ENCODE measurements around the gene LRMDA.

Gene LRMDA

DNA sequence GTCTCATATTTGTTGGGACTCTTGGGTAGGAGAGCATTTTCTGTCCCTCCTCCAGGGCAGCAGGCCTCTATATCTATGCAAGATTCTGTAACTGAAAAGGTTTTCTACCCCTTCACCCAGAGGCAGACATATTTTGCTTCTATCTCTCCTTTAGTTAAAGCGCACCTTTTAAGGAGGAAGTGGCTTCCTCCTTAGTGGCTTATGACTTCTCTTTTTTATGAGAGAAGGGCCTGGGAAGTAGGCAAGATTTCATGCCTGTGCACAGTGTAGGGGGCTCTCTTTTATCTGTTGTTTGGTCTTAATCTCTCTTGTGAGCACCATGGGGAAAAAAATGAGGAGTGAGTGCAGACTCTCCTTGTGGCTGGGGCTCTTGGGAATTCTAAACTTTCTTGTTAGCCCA lies 122.1 kb downstream of the LRMDA start:
- ATAC-seq = no peak
- H3K4me3 Mint-ChIP-seq = no peak overlapping the region
- no peaks in the 10 kb centered on the region for H3K36me3 Mint-ChIP-seq
- no peak overlapping the region for H3K27ac Mint-ChIP-seq
- H3K4me1 Mint-ChIP-seq = no peaks in the 10 kb centered on the region
- H3K27me3 Mint-ChIP-seq = peaks cover 8% of the 10 kb centered on the region
- H3K9me3 Mint-ChIP-seq = peaks cover 10% of the 10 kb centered on the region

DNA sequence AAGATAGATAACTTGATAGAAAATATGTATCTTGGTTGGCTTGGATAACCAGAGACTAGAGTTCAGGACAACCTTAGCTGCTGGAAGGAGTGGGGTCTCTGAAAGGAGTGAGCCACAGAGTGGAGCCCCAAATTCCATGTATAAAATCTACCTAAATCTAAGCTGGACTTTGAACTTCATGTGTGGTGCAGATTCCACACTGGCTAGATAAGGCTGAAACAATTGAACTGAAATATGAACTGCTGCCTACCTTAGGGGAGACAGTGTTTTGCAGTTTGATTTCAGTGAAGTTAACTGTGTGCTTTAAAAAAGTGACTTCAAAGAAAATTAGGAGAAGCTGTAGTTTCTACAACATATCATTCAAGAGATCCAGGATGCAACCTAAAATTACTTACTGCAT lies 123.9 kb downstream of the LRMDA start:
- H3K27ac Mint-ChIP-seq = no peak overlapping the region
- peaks cover 10% of the 10 kb centered on the region for H3K9me3 Mint-ChIP-seq
- peaks cover 8% of the 10 kb centered on the region for H3K27me3 Mint-ChIP-seq
- no peaks in the 10 kb centered on the region for H3K4me1 Mint-ChIP-seq
- H3K4me3 Mint-ChIP-seq = no peak overlapping the region
- no peak for ATAC-seq
- no peaks in the 10 kb centered on the region for H3K36me3 Mint-ChIP-seq

DNA sequence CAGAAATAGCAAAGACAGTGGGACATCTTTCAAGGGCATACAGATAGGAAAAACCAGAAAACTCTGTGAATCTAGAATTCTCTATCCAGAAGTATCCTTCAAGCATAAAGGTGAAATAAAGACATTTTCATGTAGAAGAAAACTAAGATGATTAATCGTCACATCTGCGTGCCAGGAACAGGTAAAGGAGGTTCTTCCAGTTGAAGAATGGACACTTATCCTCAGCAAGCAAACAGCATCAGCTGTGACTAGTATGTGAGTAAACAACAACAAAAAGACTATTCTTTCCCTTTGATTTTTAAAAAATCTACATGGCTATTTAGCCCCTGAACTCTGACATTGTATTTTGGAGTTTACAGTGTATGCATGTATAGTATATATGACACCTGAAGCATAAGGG lies 124.9 kb downstream of the LRMDA start:
- no peaks in the 10 kb centered on the region for H3K36me3 Mint-ChIP-seq
- peaks cover 8% of the 10 kb centered on the region for H3K27me3 Mint-ChIP-seq
- H3K4me1 Mint-ChIP-seq = no peaks in the 10 kb centered on the region
- H3K9me3 Mint-ChIP-seq = peaks cover 7% of the 10 kb centered on the region
- no peak overlapping the region for H3K4me3 Mint-ChIP-seq
- no peak for ATAC-seq
- H3K27ac Mint-ChIP-seq = no peak overlapping the region

DNA sequence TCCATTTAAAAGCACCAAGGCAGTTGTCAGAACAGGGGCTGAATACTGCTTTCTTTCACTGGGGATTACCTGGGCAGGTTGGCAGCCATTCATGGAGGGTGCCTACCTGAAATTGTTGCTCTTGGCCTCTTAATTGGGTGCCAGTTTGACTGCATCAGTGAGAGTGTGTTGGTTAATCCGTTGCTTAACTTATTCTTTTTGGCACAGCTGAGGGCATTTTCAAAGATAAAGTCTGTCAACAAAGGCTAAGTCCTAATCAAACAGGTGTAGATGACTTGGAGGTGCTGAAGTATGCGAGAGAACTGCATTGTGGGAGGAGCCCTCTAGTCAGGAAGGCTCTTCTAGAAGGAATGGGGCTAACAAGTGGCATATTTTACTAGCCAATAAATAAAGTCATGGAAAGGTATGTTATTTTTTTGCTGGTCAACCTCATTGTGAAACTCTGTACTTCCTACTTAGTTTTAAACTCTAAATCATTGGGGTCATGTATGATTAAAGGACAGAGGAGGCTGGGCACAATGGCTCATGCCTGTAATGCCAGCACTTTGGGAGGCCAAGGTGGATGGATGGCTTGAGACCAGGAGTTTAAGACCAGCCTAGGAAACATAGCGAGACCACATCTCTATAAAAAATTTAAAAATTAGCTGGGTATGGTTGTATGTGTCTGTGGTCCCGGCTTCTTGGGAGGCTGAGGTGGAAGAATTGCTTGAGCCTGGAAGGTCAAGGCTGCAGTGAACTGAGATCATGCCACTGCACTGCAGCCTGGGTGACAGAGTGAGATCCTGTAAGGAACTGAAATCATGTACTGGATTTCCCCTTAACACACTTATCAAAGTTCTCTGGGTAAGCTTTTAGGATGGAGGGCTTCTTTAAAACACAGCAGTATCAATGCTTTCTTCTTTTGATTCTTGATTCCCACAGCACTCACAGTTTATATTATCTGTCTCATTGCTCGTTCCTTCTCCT lies 134.1 kb downstream of the LRMDA start:
- no peaks in the 10 kb centered on the region for H3K4me1 Mint-ChIP-seq
- H3K9me3 Mint-ChIP-seq = peaks cover 6% of the 10 kb centered on the region
- no peak for ATAC-seq
- H3K27me3 Mint-ChIP-seq = peaks cover 22% of the 10 kb centered on the region
- no peak overlapping the region for H3K4me3 Mint-ChIP-seq
- no peak overlapping the region for H3K27ac Mint-ChIP-seq
- H3K36me3 Mint-ChIP-seq = no peaks in the 10 kb centered on the region

DNA sequence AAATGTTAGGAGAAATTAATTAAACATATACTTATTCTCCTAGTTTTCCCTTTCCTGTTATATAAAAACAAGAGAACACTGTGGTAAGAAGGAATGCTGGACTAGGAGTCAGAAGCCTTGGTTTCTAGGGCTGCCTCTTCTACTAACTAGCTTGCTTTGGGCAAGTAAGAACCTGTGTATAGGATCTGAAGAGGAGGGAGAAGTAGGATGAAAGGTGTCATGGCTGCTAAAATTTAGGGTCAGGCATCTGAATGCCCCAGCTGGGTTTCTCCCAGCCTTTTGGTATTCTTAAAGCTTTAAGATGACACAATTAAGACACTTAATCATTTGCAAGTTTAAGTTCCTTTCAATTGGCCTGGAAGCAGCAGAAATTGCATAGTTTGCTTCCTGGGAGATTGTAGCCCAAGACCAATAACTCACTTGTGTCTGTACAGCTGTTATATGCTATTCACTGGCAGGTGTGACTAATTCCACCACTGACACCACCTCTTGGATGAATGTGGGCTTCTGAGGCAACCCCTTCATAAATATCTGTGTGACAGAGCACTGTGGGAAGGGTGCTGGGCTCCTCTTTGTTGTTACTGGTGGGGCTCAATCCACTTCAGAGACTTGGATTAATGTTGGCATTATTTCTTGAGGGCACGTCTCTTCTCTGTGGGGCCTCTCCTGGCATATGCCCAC lies 137.2 kb downstream of the LRMDA start:
- Mint-ChIP-seq H3K4me1 (no peaks in the 10 kb centered on the region), H3K9me3 (peaks cover 9% of the 10 kb centered on the region), H3K27me3 (peaks cover 22% of the 10 kb centered on the region), H3K4me3 (no peak overlapping the region), H3K36me3 (no peaks in the 10 kb centered on the region), H3K27ac (no peak overlapping the region)
- ATAC-seq = no peak

DNA sequence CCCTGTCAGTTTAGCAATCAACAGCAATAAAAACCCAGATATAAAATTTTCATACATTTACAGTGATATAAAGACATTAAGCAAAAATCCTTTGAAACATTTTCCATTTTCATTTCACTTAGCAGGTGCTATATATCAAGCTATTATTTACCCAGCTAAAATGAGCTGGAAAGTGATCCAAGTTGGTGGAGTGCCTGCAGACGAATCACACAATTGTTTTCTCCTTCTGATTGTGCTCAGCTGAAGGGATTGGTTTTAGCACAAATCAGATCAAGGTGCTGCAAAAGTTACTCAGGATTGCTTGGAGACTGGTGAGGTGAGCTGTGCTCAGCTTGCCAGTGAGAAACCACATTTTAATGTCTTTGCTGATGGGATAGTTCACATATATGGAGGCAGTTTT lies 138.1 kb downstream of the LRMDA start:
- H3K36me3 Mint-ChIP-seq = no peaks in the 10 kb centered on the region
- H3K27ac Mint-ChIP-seq = no peak overlapping the region
- H3K9me3 Mint-ChIP-seq = peaks cover 10% of the 10 kb centered on the region
- ATAC-seq = no peak
- H3K4me3 Mint-ChIP-seq = no peak overlapping the region
- H3K4me1 Mint-ChIP-seq = no peaks in the 10 kb centered on the region
- peaks cover 26% of the 10 kb centered on the region for H3K27me3 Mint-ChIP-seq

DNA sequence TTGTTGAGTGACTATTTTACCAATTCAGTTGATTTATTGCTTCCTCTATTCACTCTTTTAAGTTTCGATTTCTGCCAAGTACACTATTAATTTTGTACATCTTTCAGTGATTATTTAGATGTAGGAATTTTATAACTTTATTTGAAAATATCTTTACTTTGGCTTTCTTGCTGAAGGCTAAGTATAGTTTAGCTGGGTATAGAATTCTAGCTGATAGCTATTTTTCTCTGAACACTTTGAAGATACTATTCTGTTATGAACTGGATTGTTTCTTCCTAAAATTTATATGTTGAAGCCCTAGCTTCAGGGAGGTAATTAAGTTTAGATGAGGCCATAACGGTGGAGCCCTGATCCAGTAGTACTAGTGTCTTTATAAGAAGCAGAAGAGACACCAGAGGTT lies 141.1 kb downstream of the LRMDA start:
- ATAC-seq = no peak
- H3K9me3 Mint-ChIP-seq = peaks cover 16% of the 10 kb centered on the region
- H3K4me3 Mint-ChIP-seq = no peak overlapping the region
- H3K36me3 Mint-ChIP-seq = no peaks in the 10 kb centered on the region
- H3K27me3 Mint-ChIP-seq = peaks cover 18% of the 10 kb centered on the region
- H3K27ac Mint-ChIP-seq = no peak overlapping the region
- H3K4me1 Mint-ChIP-seq = no peaks in the 10 kb centered on the region

DNA sequence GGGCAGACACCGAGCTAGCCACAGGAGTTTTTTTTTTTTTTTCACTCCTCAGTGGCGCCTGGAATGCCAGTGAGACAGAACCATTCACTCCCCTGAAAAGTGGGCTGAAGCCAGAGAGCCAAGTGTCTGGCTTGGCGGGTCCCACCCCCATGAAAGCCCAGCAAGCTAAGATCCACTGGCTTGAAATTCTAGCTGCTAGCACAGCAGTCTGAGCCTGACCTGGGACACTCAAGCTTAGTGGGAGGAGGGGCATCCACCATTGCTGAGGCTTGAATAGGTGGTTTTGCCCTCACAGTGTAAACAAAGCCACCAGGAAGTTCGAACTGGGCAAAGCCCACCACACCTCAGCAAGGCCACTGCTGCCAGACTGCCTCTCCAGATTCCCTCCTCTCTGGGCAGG lies 144.5 kb downstream of the LRMDA start:
- no peak overlapping the region for H3K27ac Mint-ChIP-seq
- no peaks in the 10 kb centered on the region for H3K36me3 Mint-ChIP-seq

DNA sequence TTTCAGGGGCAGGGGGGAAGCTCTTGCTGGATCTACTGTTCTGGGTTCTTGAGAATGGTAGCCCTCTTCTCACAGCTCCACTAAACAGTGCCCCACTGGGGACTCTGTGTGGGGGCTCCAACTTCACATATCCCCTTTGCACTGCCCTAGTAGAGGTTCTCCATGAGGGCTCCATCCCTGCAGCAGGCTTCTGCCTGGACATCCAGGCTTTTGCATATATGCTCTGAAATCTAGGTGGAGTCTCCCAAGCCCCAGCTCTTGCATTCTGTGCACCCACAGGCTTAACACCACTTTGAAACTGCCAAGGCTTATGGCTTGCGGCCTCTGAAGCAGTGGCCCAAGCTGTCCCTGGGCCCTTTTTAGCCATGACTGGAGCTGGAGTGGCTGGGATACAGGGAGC lies 150.7 kb downstream of the LRMDA start:
- ATAC-seq = no peak
- no peaks in the 10 kb centered on the region for H3K36me3 Mint-ChIP-seq
- H3K27me3 Mint-ChIP-seq = no peaks in the 10 kb centered on the region

More for the DNA sequence above, 144.5 kb downstream of the LRMDA start:
- H3K4me3 Mint-ChIP-seq = no peak overlapping the region
- H3K27me3 Mint-ChIP-seq = peaks cover 15% of the 10 kb centered on the region
- H3K9me3 Mint-ChIP-seq = peaks cover 27% of the 10 kb centered on the region
- no peaks in the 10 kb centered on the region for H3K4me1 Mint-ChIP-seq
- no peak for ATAC-seq

DNA sequence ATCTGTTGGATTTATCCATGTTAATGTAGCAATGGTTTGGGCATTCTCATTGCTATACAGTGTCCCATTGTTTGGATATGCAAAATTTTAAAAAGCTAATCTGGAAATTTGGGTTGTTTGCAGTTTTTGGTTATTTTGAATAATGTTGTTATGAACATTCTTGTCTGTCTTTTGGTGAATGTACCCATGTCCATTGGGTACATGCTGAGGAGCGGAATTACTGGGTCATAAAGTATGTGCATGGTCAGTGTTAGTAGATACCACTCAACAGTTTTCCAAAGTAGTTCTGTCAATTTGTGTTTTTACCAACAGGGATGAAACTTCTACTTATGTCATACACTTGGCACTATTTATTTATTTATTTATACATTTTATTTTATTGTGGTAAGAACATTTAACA lies 153.9 kb downstream of the LRMDA start:
- H3K4me1 Mint-ChIP-seq = no peaks in the 10 kb centered on the region

More for the DNA sequence above, 150.7 kb downstream of the LRMDA start:
- H3K9me3 Mint-ChIP-seq = peaks cover 31% of the 10 kb centered on the region
- H3K4me3 Mint-ChIP-seq = no peak overlapping the region
- H3K4me1 Mint-ChIP-seq = no peaks in the 10 kb centered on the region
- no peak overlapping the region for H3K27ac Mint-ChIP-seq

DNA sequence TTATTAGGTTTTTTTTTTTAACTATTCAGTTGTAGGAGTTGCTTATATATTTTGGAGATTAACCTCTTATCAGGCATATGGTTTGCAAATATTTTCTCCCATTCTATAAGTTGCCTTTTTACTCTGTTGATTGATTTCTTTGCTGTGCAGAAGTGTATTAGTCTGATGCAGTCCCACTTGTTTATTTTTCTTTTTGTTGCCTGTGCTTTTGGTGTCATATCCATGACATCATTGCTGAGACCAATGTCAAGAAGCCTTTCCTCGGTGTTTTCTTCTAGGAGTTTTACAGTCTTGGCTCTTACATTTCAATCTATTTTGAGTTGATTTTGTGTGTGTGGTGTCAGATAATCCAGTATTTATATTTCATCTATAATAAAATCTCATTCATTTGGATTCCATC lies 155.4 kb downstream of the LRMDA start:
- peaks cover 17% of the 10 kb centered on the region for H3K9me3 Mint-ChIP-seq
- H3K4me1 Mint-ChIP-seq = no peaks in the 10 kb centered on the region
- H3K4me3 Mint-ChIP-seq = no peak overlapping the region
- H3K27me3 Mint-ChIP-seq = peaks cover 12% of the 10 kb centered on the region
- no peak for ATAC-seq
- H3K27ac Mint-ChIP-seq = no peak overlapping the region
- H3K36me3 Mint-ChIP-seq = no peaks in the 10 kb centered on the region

More for the DNA sequence above, 153.9 kb downstream of the LRMDA start:
- no peak for ATAC-seq
- Mint-ChIP-seq H3K27ac (no peak overlapping the region), H3K9me3 (peaks cover 17% of the 10 kb centered on the region), H3K27me3 (peaks cover 7% of the 10 kb centered on the region), H3K36me3 (no peaks in the 10 kb centered on the region), H3K4me3 (no peak overlapping the region)

DNA sequence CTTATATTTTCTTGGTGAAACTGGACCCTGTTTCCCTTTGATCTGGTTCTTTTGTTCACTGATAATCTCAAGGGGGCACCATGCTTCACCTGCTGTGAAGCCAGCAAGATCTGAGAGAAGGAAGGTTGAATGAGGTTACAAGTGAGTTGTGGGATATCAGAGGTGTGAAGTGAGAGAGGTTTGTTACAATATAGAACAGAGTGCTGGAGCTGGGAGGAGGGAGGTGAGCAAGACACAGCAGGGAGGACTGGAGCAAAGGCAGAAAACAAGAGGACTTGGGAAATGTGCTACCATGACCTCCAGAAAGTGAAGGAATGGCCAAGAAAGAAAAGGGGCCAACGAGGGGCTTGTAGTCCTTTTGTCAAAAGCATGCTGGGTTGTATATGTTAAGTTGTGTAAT lies 156.6 kb downstream of the LRMDA start:
- Mint-ChIP-seq H3K4me3 (no peak overlapping the region), H3K9me3 (peaks cover 12% of the 10 kb centered on the region), H3K4me1 (no peaks in the 10 kb centered on the region), H3K27me3 (peaks cover 17% of the 10 kb centered on the region), H3K27ac (no peak overlapping the region), H3K36me3 (no peaks in the 10 kb centered on the region)
- no peak for ATAC-seq

DNA sequence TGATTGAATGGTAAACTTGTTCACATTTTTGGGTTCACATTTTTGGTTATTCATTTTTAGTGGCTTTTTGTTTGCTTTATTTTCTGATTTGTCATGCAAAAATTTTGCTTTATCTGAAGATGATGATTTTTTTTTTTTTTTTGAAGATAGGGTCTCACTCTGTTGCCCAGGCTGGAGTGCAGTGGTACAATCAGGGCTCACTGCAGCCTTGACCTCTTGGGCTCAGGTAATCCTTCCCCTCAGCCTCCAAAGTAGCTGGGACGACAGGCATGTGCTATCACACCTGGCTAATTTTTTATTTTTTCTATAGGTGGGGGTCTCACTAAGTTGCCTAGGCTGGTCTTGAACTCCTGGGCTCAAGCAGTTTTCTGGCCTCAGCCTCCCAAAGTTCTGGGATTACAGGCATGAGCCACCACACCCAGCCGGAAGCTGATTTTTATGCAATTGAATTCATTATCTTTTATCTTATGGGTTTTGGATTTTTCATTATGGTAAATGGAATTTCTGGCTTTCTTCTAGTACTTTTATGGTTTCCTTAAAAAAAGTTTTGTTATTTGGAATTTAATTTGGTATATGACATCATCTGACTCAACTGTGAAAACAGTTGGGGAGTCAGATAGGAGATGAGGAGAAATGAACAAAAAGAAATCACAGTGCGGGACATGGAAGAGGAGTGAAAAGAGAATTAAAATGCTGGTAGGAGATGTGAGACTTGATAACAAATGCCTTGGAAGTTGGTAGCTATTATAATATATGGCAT lies 158.7 kb downstream of the LRMDA start:
- Mint-ChIP-seq H3K36me3 (no peaks in the 10 kb centered on the region), H3K9me3 (no peaks in the 10 kb centered on the region), H3K27me3 (peaks cover 17% of the 10 kb centered on the region), H3K4me1 (no peaks in the 10 kb centered on the region), H3K27ac (no peak overlapping the region), H3K4me3 (no peak overlapping the region)
- no peak for ATAC-seq

DNA sequence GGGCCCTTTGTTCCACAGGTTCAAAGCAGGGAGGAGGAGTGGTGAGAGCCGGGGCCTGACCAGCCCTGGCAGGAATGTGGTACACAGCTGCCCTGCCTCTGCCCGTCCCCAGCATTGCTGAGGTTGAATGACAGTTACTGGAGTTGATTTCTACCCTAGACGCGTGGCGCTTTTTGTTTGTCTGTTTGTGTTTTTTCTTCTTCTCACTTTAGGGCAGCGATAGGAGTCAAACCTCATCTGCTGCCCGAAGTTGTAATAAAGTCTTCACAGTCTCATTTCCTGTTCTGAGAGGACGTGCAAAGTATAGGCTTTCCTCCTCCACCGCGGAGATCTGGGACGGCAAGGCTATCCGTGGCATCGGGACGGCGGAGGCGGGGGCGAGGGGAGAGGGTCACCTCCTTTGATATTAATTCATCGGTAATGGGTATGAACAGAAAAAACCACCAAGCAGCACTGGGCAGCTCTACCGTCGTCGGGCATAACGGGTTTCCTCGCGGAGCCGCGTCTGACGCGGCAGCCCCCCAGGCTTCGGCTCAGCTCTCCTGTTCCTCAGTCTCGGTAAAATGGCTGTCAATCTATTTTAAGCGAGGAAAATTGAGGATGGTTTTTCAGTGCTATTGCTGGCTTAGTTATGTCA lies 160.8 kb downstream of the LRMDA start:
- Mint-ChIP-seq H3K4me3 (no peak overlapping the region), H3K27ac (no peak overlapping the region), H3K9me3 (no peaks in the 10 kb centered on the region), H3K27me3 (peaks cover 17% of the 10 kb centered on the region), H3K4me1 (no peaks in the 10 kb centered on the region), H3K36me3 (no peaks in the 10 kb centered on the region)
- no peak for ATAC-seq

All from stimulated activated memory B cell treated with anti-CD40 and anti-IgM and Interleukin-4, amounts not matched to agents 10 μg/mL and 1 μg/mL and 100 μg/mL, for 72 hours (primary cell).